ENCODE data around the gene CHST9.

The CHST9 gene

GRCh38 chr18:26909599-26910290, 275.4 kb downstream of the CHST9 start:
- DNase-seq (ENCODE audit: low read depth), result no peak
- no peak for TF ChIP-seq CTCF (IDR thresholded peaks at IDR 0.05; ENCODE audit: control insufficient read depth, insufficient read depth, low read depth, low read length, missing control alignments)

GRCh38 chr18:26908906-26909305, 276.2 kb downstream of the CHST9 start:
- no peak for DNase-seq (ENCODE audit: low read depth)
- TF ChIP-seq CTCF (IDR thresholded peaks at IDR 0.05; ENCODE audit: control insufficient read depth, insufficient read depth, low read depth, low read length, missing control alignments), result no peak
- H3K4me3 ChIP-seq (ENCODE audit: control insufficient read depth, low read depth, low read length), result no peak overlapping the region

More at GRCh38 chr18:26909599-26910290, 275.4 kb downstream of the CHST9 start:
- H3K4me3 ChIP-seq (ENCODE audit: control insufficient read depth, low read depth, low read length), result no peak overlapping the region

- H3K4me3 ChIP-seq (ENCODE audit: control insufficient read depth, low read depth, low read length), result no peak overlapping the region
- DNase-seq (ENCODE audit: low read depth), result no peak
- no peak for TF ChIP-seq CTCF (IDR thresholded peaks at IDR 0.05; ENCODE audit: control insufficient read depth, insufficient read depth, low read depth, low read length, missing control alignments)
Observed at GRCh38 chr18:26902291-26902690, 282.8 kb downstream of the CHST9 start.

GRCh38 chr18:26901020-26901419, 284.1 kb downstream of the CHST9 start:
- DNase-seq (ENCODE audit: low read depth), result no peak
- no peak overlapping the region for H3K4me3 ChIP-seq (ENCODE audit: control insufficient read depth, low read depth, low read length)
- no peak for TF ChIP-seq CTCF (IDR thresholded peaks at IDR 0.05; ENCODE audit: control insufficient read depth, insufficient read depth, low read depth, low read length, missing control alignments)

- no peak for TF ChIP-seq CTCF (IDR thresholded peaks at IDR 0.05; ENCODE audit: control insufficient read depth, insufficient read depth, low read depth, low read length, missing control alignments)
- no peak overlapping the region for H3K4me3 ChIP-seq (ENCODE audit: control insufficient read depth, low read depth, low read length)
- DNase-seq (ENCODE audit: low read depth), result no peak
Observed at GRCh38 chr18:26894426-26894825, 290.7 kb downstream of the CHST9 start.

- H3K4me3 ChIP-seq (ENCODE audit: control insufficient read depth, low read depth, low read length), result no peak overlapping the region
- TF ChIP-seq CTCF (IDR thresholded peaks at IDR 0.05; ENCODE audit: control insufficient read depth, insufficient read depth, low read depth, low read length, missing control alignments), result no peak
- no peak for DNase-seq (ENCODE audit: low read depth)
Observed at GRCh38 chr18:26893996-26894395, 291.1 kb downstream of the CHST9 start.

All from AG09309 (cell line).